MG63 (cell line): ENCODE data around the gene ALG11. TPM values are rescaled to one million over a fixed set of nuclear protein-coding genes. Genes with fewer than 3 reads are reported as not detected.
A peak's percentile ranks its signal among the peaks of the same experiment; 100 is the strongest.
"Not testable (repeated sequence)": the region's sequence is repeated elsewhere in the genome, so short reads cannot be mapped to it uniquely, and the experiment has no call there.

Experiments
- DNase-seq: peaks from one replicate; pipeline ENCODE4 v3.0.0-alpha.2; 2020
- H3K27me3 ChIP-seq: fragments of 250-450 bp; sonication (Bioruptor Pico); 2 replicates; pipeline ENCODE4 v1.5.1; 2020; ENCODE audit warnings: mild to moderate bottlenecking, moderate library complexity
- H3K36me3 ChIP-seq: fragments of 250-450 bp; sonication (Bioruptor Pico); 2 replicates; pipeline ENCODE4 v1.5.1; 2020; ENCODE audit warnings: mild to moderate bottlenecking, moderate library complexity
- H3K4me3 ChIP-seq: fragments of 250-450 bp; sonication (Bioruptor Pico); 2 replicates; pipeline ENCODE4 v1.5.1; 2020; ENCODE audit warnings: mild to moderate bottlenecking, moderate library complexity
- H3K9me3 ChIP-seq: fragments of 250-450 bp; sonication (Bioruptor Pico); 2 replicates; pipeline ENCODE4 v1.5.1; 2020; ENCODE audit warnings: mild to moderate bottlenecking, moderate library complexity
- total RNA-seq: library from RNA; depleted of rRNA; stranded (reverse); fragments of >200 nt; shearing (Covaris generic); gene quantifications from 2 replicates; pipeline ENCODE4 v1.2.3, GENCODE V29; 2014; ENCODE audit warnings: low replicate concordance; rRNA removed

Gene ALG11
- total RNA-seq, 1 experiment from 2014 or later: 9.6 TPM

- Histone ChIP-seq H3K27me3 (no peaks in the 10 kb centered on the region), H3K36me3 (no peaks in the 10 kb centered on the region), H3K9me3 (no peaks in the 10 kb centered on the region), H3K4me3 (no peak overlapping the region)
- DNase-seq: no peak
Measured at GRCh38 chr13:52051400-52051799, 39.2 kb downstream of the ALG11 start.

GRCh38 chr13:52053460-52053859, 41.3 kb downstream of the ALG11 start:
- H3K4me3 ChIP-seq: no peak overlapping the region
- no peaks in the 10 kb centered on the region for H3K9me3 ChIP-seq
- H3K27me3 ChIP-seq: no peaks in the 10 kb centered on the region
- no peak for DNase-seq
- no peaks in the 10 kb centered on the region for H3K36me3 ChIP-seq

DNA sequence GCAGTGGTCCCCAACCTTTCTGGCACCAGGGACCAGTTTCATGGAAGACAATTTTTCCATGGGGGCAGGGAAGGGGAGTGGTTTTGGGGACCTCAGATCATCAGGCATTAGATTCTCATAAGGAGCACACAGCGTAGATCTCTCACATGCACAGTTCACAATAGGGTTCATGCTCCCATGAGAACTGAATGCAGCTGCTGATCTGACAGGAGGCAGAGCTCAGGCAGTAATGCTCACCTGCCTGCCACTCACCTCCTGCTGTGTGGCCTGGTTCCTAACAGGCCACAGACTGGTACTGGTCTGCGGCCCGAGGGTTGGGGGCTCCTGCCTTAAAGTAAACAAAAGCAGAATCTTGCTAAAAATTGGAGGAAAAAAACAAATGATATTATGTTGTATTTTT, 48.9 kb downstream of the ALG11 start:
- DNase-seq, H3K4me3 ChIP-seq, H3K36me3 ChIP-seq, H3K9me3 ChIP-seq, H3K27me3 ChIP-seq: not testable (repeated sequence)

GRCh38 chr13:52061587-52061986, 49.4 kb downstream of the ALG11 start:
- H3K4me3 ChIP-seq: no peak overlapping the region
- peaks cover 5% of the 10 kb centered on the region; the same call in 1 of the 2 replicates for H3K9me3 ChIP-seq
- H3K36me3 ChIP-seq: no peaks in the 10 kb centered on the region
- peak; percentile 39 for DNase-seq
- H3K27me3 ChIP-seq: no peaks in the 10 kb centered on the region

DNA sequence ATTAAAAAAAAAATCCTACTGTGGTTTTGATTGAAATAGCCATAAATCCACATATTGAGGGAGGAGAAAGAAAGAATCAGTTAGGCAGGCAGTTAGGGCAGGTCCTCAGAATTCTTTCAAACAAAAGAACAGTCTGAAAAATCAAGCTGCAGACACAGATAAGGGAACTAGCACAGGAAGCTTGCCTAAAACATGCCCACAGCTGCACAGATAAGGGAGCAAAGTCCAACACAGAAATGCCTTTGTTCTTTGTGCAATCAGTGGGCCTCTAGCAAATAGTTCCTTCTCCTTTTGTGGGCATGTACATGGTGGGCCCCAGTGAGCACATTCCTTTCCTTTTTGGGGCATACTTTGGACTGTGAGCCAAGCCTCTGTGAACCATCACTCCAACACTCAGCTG, 55.0 kb downstream of the ALG11 start:
- no peak overlapping the region for H3K4me3 ChIP-seq
- peaks cover 10% of the 10 kb centered on the region for H3K9me3 ChIP-seq
- no peak for DNase-seq
- H3K27me3 ChIP-seq: no peaks in the 10 kb centered on the region
- no peaks in the 10 kb centered on the region for H3K36me3 ChIP-seq

- DNase-seq: no peak
- no peaks in the 10 kb centered on the region for H3K27me3 ChIP-seq
- H3K4me3 ChIP-seq: no peak overlapping the region
- no peaks in the 10 kb centered on the region for H3K36me3 ChIP-seq
- peaks cover 7% of the 10 kb centered on the region for H3K9me3 ChIP-seq
Measured at GRCh38 chr13:52070929-52071523, 58.8 kb downstream of the ALG11 start.

Other genes with a start within 250 kb of the ALG11 start
- gene DHRS12, start 208.2 kb upstream of the ALG11 start, total RNA-seq: 5.1 TPM in 1 of 2 replicates, not detected in the other
- not detected in 2 replicates for gene TMEM272, start 167.2 kb upstream of the ALG11 start, total RNA-seq
- not detected in 2 replicates for gene CCDC70, start 150.4 kb upstream of the ALG11 start, total RNA-seq
- gene ATP7B, start 948 bp upstream of the ALG11 start, total RNA-seq: 1.9 and 6.9 TPM in 2 replicates
- gene UTP14C, start 12.3 kb downstream of the ALG11 start, total RNA-seq: 7.7 and 11.2 TPM in 2 replicates
- gene NEK5, start 116.7 kb downstream of the ALG11 start, total RNA-seq: 0.20 TPM in 1 of 2 replicates, not detected in the other
- 6.7 and 6.9 TPM in 2 replicates for gene NEK3, start 147.2 kb downstream of the ALG11 start, total RNA-seq